HG03457 (cell line): Measurements from ENCODE around the gene RPL35A.
"Not testable (repeated sequence)": the region's sequence is repeated elsewhere in the genome, so short reads cannot be mapped to it uniquely, and the experiment has no call there.

Source experiments
- ATAC-seq: cut with Tn5 transposase; IDR thresholded peaks from one replicate; pipeline ENCODE4 v1.9.1; 2021; ENCODE audit warnings: moderate number of reproducible peaks; ENCODE audit not compliant: unreplicated experiment

RPL35A gene

DNA sequence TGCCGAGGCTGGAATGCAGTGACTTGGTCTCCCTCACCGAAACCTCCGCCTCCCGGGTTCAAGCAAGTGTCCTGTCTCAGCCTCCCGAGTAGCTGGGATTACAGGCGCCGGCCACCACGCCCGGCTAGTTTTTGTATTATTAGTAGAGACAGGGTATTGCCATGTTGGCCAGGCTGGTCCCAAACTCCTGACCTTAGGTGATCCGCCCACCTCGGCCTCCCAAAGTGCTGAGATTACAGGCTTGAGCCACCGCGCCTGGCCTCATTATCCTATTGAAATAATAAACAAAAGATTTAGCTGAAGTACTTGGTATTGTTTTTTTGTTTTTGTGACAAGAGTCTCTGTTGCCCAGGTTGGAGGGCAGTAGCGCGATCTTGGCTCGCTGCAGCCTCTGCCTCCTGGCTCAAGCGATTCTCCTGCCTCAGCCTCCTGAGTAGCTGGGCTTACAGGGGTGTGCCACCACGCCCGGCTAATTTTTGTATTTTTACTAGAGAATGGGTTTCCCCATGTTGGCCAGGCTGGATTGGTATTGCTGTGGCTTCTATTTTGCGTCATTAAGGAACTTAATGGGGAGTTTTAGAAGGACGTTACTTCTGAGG, 1.5 kb downstream of the RPL35A start:
- ATAC-seq, result no peak

DNA sequence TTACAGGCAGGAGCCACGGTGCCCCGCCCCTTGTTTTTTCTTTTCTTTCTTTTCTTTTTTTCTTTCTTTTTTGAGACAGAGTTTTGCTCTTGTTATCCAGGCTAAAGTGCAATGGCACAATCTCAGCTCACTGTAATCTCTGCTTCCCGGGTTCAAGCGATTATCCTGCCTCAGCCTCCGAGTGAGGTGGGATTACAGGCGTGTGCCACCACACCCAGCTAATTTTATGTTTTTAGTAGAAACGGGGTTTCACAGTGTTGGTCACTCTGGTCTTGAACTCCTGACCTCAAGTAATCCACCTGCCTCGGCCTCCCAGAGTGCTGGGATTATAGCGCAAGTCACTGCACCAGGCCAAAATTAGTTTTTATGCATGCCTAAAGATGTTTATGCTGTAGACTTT, 2.5 kb downstream of the RPL35A start:
- no peak for ATAC-seq

DNA sequence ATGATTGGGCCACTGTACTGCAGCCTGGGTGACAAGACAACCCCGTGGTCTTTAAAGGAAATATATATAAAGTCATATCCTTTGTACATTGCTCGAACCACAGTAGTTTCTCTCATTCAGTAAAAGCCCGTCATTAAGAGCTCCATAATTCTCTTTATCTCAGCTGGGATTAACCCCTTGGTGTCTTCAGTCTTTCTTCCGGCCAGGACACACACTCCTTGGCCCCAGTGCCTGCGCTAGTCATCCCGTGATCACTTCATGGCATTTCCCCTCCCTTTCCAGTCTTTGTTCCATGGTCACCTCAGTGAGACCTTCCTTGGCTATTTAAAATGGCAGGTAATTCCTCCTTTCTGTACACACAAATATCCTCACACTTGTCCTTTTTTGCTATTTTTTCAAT, 3.3 kb downstream of the RPL35A start:
- ATAC-seq, result no peak

- no peak for ATAC-seq
Measured at GRCh38 chr3:197953881-197954280, 3.9 kb downstream of the RPL35A start.

GRCh38 chr3:197955892-197956477, 6.0 kb downstream of the RPL35A start:
- no peak for ATAC-seq

GRCh38 chr3:197956626-197956988, 6.6 kb downstream of the RPL35A start:
- ATAC-seq, result no peak

DNA sequence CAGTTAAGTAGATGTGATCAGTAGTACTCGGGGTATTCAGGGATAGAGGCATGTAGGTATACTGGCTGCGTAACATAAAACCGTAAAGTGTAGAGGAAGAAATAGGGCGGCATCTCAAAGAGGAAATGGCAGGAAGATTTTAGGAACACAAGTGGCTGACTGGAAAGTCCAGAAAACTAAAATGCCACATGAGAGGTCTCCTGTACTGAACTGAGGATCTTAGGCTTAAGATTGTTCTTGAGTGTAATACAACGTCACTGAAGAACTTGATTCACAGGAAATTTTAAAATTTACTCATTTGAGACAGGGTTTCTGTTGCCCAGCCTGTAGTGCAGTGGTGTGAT, 7.8 kb downstream of the RPL35A start:
- no peak for ATAC-seq

DNA sequence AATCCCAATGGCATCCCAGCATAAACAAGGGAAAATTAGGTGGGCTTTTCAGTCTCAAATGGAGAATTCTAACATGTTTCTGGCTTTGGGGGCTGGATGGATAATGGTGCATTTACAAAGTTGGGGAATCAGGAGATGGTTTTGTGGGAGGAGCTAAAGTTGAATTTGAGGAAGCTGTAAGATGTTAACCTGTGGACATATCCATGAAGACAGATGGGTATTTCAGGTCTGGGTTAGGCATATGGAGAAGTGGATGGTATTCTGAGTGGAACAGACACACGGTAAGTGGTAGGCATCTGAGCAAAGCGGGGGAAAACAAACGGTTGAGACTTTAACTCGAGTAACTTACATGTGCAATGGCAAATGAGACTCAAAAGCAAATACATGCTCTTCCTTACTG, 8.4 kb downstream of the RPL35A start:
- no peak for ATAC-seq

DNA sequence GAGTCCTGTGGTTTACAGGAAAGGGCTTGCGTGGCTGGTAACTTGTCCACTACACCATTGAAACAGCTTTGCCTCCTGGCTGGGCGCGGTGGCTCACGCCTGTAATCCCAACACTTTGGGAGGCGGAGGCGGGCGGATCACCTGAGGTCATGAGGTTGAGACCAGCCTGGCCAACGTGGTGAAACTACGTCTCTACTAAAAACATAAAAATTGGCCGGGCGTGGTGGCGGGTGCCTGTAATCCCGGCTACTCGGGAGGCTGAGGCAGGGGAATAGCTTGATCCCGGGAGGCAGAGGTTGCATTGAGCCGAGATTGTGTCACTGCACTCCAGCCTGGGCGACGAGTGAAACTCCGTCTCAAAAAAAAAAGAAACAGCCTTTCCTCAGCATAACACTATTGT, 8.9 kb downstream of the RPL35A start:
- ATAC-seq, result not testable (repeated sequence)

DNA sequence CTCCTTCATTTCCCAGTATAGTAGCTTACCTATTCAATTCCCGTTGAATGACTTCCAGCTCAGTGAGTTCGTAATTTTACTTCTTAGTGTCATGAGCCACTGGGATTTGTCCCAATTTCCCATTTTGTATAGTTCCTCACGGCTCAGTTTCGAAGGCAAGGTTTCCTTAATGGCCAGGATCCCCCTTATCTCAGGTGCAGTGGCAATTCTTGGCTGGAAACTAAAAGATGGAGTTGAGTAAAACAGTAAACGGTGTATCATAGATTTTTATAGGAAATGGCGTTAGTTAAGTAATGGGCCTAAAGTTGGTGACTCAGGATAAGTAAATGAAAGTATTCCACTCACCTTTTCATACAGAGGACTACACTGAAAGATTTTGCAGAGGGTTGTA, 9.5 kb downstream of the RPL35A start:
- no peak for ATAC-seq

- ATAC-seq, result peak; percentile 97
Measured at GRCh38 chr3:197959891-197960693, 10.1 kb downstream of the RPL35A start, which contains the start of gene LMLN. LMLN (plus strand) TSS chr3:197960217; CDS start chr3:197960246, 29 bp downstream.

DNA sequence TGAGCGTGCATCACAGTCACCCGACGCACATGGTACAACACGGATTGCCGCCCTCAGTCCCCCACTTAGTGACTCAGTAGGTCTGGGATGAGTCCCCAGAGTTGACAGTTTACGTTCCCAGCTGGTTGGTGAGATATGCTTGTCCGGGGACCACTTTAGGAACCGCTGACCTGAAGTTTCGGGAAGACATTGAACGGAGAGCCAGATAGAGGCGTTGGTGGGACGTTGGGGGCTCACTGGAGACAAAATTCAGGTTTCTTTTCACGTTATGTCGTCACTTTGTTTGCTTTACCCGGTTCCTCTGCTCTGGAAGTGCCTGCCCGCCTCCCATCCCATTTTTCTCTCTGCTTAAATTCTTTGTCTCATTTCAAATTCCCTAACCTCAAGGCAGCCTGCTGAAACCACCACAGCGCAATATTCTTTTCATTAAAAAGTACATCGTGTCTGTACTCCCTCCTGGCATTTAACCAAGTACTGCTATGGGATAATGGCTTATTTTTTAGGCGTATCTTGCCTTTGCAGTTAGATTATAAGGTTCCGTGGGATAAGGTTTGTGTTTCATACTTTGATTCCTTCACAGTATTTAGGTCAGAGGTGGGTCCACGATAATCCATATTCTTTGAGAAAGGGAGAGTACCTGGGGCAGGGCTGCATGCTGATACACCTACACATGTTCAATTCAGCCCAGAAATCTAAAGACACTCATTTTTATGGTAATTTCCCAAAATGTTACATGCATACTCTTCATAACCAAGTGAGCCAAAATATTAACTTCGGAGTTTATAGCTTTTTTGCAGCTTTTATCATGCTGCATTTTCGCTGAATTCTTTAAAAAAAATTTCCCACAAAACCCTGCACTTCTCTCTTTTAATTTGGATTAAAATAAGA, 10.9 kb downstream of the RPL35A start:
- no peak for ATAC-seq

DNA sequence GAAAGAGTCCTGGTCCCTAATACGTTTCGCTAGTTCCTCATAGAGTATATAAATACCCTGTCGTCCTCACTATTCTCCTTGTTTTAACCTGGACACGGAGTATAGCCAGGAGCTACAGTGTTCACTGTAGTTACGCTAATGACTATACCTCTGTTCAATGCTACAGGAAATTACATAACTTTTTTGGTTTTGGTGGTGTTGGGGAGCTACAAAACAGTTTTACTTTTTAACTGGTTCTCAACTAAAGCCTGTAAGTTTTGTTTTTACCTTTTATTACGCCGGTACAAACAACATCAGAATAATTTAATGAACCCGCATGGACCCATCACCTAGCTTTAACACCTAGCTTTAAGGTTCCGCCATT, 11.6 kb downstream of the RPL35A start:
- ATAC-seq, result no peak

GRCh38 chr3:197963019-197963637, 13.1 kb downstream of the RPL35A start:
- no peak for ATAC-seq

DNA sequence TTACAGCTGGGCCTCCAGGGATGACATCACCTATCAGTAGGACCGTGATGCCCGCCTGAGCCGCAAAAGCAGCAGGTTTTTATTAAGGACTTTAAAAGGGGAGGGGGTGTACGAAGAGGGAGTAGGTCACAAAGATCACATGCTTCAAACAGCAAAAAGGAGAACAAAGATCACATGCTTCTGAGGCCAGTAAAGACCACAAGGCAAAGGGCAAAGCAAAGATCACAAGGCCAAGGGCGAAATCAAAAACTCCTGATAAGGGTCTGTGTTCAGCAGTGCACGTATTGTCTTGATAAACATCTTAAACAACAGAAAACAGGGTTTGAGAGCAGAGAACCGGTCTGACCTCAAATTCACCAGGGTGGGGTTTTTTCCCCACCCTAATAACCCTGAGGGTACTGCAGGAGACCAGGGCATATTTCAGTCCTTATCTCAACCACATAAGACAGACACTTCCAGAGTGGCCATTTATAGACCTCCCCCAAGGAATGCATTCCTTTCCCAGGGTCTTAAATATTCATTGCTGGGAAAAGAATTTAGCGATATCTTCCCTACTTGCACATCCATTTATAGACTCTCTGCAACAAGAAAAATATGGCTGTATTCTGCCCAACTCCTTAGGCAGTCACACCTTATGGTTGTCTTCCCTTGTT, 17.5 kb downstream of the RPL35A start:
- not testable (repeated sequence) for ATAC-seq

GRCh38 chr3:197970588-197970987, 20.6 kb downstream of the RPL35A start:
- no peak for ATAC-seq

GRCh38 chr3:197974016-197974415, 24.0 kb downstream of the RPL35A start:
- no peak for ATAC-seq

- ATAC-seq, result no peak
Measured at GRCh38 chr3:197975311-197975710, 25.3 kb downstream of the RPL35A start.

- no peak for ATAC-seq
Measured at GRCh38 chr3:197983076-197983475, 33.1 kb downstream of the RPL35A start.

DNA sequence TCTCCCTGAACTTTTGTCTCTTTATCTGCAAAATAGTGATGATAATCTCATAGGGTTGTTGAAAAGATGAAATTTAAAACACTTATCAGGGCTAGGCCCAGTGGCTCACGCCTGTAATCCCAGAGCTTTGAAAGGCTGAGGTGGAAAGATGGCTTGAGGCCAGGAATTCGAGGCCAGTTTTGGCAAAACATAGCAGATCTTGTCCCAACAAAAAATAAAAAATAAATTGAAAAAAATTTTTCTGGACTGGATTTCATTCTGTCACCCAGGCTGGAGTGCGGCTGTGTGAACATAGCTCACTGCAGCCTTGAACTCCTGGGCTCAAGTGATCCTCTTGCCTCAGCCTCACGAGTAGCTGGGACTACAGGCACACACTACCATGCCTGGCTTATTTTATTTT, 39.7 kb downstream of the RPL35A start:
- no peak for ATAC-seq

GRCh38 chr3:197994736-197995135, 44.7 kb downstream of the RPL35A start:
- no peak for ATAC-seq
